Gastroesophageal sphincter (tissue), 3 donors: ENCODE results near the gene ELAVL3.

Source experiments
- EP300 ChIP-seq: sonication (generic); formaldehyde crosslinking; IDR thresholded peaks from one replicate; pipeline ENCODE4 v1.6.1; 2017; ENCODE audit warnings: antibody characterized with exemption, mild to moderate bottlenecking
- POLR2A ChIP-seq, 2 donors: fragments of 450-650 bp; IDR thresholded peaks; one replicate each; pipeline ENCODE4 v1.6.1; 2017; ENCODE audit warnings: antibody characterized with exemption in 2 of 2, mild to moderate bottlenecking in 2 of 2, moderate library complexity in 1 of 2
- POLR2AphosphoS5 ChIP-seq: sonication (generic); formaldehyde crosslinking; IDR thresholded peaks from one replicate; pipeline ENCODE4 v1.6.1; 2017; ENCODE audit warnings: antibody characterized with exemption
- TF ChIP-seq, protein P1 (sequence below), 4 experiments: fragments of 200-600 bp in 2 of 4; fragments of 450-650 bp in 2 of 4; sonication (generic) in 1 of 4; IDR thresholded peaks; one replicate each; pipeline ENCODE4 v1.5.1; 2017 to 2019; ENCODE audit warnings: antibody characterized with exemption in 4 of 4, mild to moderate bottlenecking in 2 of 4, moderate library complexity in 2 of 4

DNA sequence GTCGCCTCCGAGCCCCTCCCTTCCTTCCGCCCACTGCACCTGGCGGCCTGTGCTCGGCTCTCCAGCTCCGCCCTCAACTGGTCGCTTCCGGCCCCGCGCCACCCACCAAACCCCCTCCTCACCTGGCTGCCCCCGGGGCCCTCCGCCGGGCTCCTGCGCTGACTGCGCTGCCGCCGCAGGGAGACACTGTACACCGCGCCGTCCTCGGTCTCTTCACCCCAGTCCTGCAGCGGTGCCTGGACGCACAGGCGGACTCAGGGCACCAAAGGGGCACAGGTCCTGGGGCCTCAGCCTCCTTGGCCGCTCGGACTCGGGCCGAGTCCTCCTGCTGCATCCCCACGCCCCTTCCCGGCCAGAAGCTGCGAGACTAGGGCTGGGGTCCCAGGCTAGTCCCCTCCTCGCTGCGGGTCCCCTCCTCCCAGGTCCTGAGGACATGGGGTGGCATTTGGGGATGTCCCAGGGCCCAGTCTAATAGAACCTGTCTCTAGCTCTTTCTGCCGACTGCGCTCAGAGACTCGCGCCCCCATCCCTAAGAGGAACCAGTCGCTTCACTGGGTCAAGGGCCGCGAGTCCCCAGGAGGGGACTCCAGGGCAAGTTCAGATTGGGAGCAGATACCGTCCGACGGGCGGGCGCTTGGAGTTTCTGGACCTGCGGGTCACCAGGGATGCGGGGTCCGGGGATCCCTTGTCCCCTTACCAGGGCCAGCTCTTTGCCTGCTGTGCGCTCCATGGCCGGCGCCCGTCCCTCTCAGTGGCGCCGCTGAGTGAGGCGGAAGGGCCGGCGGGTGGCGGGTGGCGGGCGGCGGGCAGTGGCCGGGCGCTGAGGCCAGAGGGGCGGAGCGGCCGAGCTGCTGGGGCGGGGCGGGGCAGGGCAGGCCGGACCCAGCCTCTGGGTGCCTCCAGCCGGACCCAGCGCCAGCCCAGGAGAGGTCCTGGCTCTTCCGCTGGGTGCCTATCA lies 62.0 kb downstream of the ELAVL3 start, which contains the start of gene RGL3:
- TF ChIP-seq, protein P1, sequence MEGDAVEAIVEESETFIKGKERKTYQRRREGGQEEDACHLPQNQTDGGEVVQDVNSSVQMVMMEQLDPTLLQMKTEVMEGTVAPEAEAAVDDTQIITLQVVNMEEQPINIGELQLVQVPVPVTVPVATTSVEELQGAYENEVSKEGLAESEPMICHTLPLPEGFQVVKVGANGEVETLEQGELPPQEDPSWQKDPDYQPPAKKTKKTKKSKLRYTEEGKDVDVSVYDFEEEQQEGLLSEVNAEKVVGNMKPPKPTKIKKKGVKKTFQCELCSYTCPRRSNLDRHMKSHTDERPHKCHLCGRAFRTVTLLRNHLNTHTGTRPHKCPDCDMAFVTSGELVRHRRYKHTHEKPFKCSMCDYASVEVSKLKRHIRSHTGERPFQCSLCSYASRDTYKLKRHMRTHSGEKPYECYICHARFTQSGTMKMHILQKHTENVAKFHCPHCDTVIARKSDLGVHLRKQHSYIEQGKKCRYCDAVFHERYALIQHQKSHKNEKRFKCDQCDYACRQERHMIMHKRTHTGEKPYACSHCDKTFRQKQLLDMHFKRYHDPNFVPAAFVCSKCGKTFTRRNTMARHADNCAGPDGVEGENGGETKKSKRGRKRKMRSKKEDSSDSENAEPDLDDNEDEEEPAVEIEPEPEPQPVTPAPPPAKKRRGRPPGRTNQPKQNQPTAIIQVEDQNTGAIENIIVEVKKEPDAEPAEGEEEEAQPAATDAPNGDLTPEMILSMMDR (IDR thresholded peaks at IDR 0.05) = no peak
- TF ChIP-seq POLR2AphosphoS5 (no peak), POLR2A (IDR thresholded peaks at IDR 0.05) (no peak), EP300 (no peak)
